ENCODE measurements around the gene USP3. TPM values are rescaled to one million over a fixed set of nuclear protein-coding genes. Genes with fewer than 3 reads are reported as not detected.
A peak's percentile ranks its signal among the peaks of the same experiment; 100 is the strongest.

The USP3 gene
- total RNA-seq, 4 donors from 2014 or later = 40.4 to 66.2 (median 56.0) TPM

DNA sequence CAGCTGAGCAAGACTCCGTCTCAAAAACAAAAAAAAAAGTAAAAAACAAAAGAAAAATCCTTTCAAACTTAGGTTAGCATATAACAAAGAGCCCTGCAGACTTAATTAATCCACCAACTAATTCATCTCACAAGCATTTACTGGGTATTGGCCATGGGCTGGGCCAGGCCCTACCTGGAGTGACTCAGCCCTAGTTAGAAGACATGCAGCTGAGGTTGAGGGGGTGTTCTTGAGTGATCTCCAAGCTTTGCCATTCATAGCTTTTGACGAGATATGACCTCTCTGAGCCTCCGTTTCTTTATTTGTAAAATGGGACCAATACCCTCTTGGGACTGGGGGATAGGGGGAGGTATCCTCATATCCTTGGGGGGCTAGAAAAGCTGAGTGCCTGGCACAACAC, 100.6 kb downstream of the USP3 start:
- TF ChIP-seq CTCF (IDR thresholded peaks at IDR 0.05) = no peak
- ATAC-seq (ENCODE audit: low FRiP score) = no peak
- DNase-seq (ENCODE audit: low spot score) = no peak

DNA sequence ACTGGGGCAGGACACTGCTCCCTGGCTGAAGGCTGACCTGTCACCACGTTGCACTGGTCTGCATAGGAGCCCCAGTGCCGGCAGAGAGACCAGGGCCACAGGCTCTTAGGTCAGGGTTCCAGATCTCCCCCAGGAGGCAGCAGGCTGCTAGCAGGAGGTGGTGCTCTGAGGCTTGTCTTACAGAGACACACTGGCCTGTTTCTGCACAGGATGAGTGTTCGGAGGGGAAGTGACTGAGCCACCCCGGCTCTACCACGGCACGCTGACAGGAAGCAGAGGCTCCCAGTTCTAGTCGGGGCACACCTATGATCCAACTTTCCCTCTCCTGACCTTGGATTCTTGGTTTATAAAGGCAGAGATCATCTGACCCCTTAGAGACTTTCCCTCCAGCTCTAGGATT, 101.4 kb downstream of the USP3 start:
- DNase-seq (ENCODE audit: low spot score) (no peak), ATAC-seq (ENCODE audit: low FRiP score) (no peak)
- TF ChIP-seq CTCF (IDR thresholded peaks at IDR 0.05) = no peak

GRCh38 chr15:63606308-63606707, 101.9 kb downstream of the USP3 start:
- DNase-seq (ENCODE audit: low spot score) (no peak), ATAC-seq (ENCODE audit: low FRiP score) (no peak)
- TF ChIP-seq CTCF (IDR thresholded peaks at IDR 0.05) = no peak

GRCh38 chr15:63608989-63609388, 104.6 kb downstream of the USP3 start:
- TF ChIP-seq CTCF (IDR thresholded peaks at IDR 0.05) = no peak
- ATAC-seq (ENCODE audit: low FRiP score) (no peak), DNase-seq (ENCODE audit: low spot score) (no peak)

DNA sequence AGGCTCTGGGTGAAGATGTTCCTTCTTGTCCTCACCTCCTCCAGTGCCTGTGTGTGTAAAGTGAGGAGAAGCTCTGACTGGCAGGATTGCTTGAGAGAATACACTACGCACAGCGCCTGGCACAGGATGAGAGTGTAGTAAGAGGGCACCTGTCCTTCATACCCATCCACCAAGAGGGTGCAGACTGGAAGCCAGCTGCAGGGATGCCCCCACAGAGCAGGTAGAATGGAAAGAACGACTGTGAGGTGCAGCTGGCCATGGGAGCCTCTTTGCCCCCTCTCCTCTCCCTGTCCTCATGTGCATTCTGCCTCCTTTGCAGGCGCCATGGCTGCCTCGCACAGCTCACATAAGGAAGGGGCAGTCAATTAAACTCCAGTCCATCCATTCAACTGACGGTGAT, 105.1 kb downstream of the USP3 start:
- no peak for TF ChIP-seq CTCF (IDR thresholded peaks at IDR 0.05)

GRCh38 chr15:63610209-63610841, 105.9 kb downstream of the USP3 start:
- no peak for TF ChIP-seq CTCF (IDR thresholded peaks at IDR 0.05)

More for the DNA sequence above, 105.1 kb downstream of the USP3 start:
- DNase-seq (ENCODE audit: low spot score) (no peak), ATAC-seq (ENCODE audit: low FRiP score) (no peak)

DNA sequence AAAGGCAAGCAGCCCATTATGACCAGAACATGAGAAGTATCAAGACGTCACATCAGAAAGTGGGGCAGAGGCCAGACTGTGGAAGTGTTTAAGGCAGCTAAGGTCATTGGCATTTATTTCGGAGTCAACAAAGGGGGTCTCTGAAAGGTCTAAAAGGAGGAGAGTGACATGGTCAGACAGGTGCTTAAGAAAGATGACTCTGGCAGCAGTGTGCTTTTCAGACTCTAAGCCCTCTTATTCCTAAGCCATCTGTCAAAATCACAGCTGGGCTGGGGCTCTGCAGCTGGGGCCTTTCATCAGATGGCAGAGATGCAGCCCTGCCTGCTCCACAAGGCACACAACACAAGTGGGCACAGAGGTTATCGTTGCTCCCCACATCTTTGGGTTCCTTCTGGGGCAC, 106.8 kb downstream of the USP3 start:
- DNase-seq (ENCODE audit: low spot score) (no peak), ATAC-seq (ENCODE audit: low FRiP score) (no peak)
- no peak for TF ChIP-seq CTCF (IDR thresholded peaks at IDR 0.05)

More at GRCh38 chr15:63610209-63610841, 105.9 kb downstream of the USP3 start:
- ATAC-seq (ENCODE audit: low FRiP score) (peak; percentile 63), DNase-seq (ENCODE audit: low spot score) (no peak)

Data from omental fat pad (tissue), 4 donors.